Midbrain (tissue), 1 donor: ENCODE results near the gene ANK3.

ENCODE experiments used
- DNase-seq: peaks from one replicate; lab custom pipeline; 2025; lab: John Stamatoyannopoulos, UW

The ANK3 gene

GRCh38 chr10:60222047-60222446 lies 167.6 kb downstream of the ANK3 start:
- no peak for DNase-seq

- no peak for DNase-seq
Measured at GRCh38 chr10:60212195-60212594, 177.5 kb downstream of the ANK3 start.

- no peak for DNase-seq
Measured at GRCh38 chr10:60209874-60210570, 179.7 kb downstream of the ANK3 start.

GRCh38 chr10:60208676-60209269 lies 180.9 kb downstream of the ANK3 start:
- peak; percentile 62 for DNase-seq

GRCh38 chr10:60207894-60208293 lies 181.8 kb downstream of the ANK3 start:
- no peak for DNase-seq

GRCh38 chr10:60206735-60207134 lies 182.9 kb downstream of the ANK3 start:
- no peak for DNase-seq

- DNase-seq: no peak
Measured at GRCh38 chr10:60205741-60206140, 183.9 kb downstream of the ANK3 start.

GRCh38 chr10:60203993-60204618 lies 185.6 kb downstream of the ANK3 start:
- peak; percentile 58 for DNase-seq

GRCh38 chr10:60200682-60201053 lies 189.0 kb downstream of the ANK3 start:
- no peak for DNase-seq

GRCh38 chr10:60200012-60200681 lies 189.5 kb downstream of the ANK3 start:
- no peak for DNase-seq

- DNase-seq: no peak
Measured at GRCh38 chr10:60197206-60197605, 192.5 kb downstream of the ANK3 start.

GRCh38 chr10:60194421-60194820 lies 195.3 kb downstream of the ANK3 start:
- DNase-seq: no peak

- no peak for DNase-seq
Measured at GRCh38 chr10:60192946-60193345, 196.7 kb downstream of the ANK3 start.

GRCh38 chr10:60189861-60190475 lies 199.7 kb downstream of the ANK3 start:
- no peak for DNase-seq

- no peak for DNase-seq
Measured at GRCh38 chr10:60188548-60188947, 201.1 kb downstream of the ANK3 start.

- DNase-seq: no peak
Measured at GRCh38 chr10:60187691-60188090, 202.0 kb downstream of the ANK3 start.

- DNase-seq: no peak
Measured at GRCh38 chr10:60186315-60187071, 203.2 kb downstream of the ANK3 start.

GRCh38 chr10:60185421-60185820 lies 204.3 kb downstream of the ANK3 start:
- no peak for DNase-seq

GRCh38 chr10:60182691-60183090 lies 207.0 kb downstream of the ANK3 start:
- no peak for DNase-seq

GRCh38 chr10:60176925-60177324 lies 212.8 kb downstream of the ANK3 start:
- DNase-seq: no peak

GRCh38 chr10:60175441-60175971 lies 214.2 kb downstream of the ANK3 start:
- DNase-seq: no peak
